Measurements from ENCODE around the gene ALDH1A2.

ALDH1A2 gene

GRCh38 chr15:57994221-57995049 lies 71.1 kb downstream of the ALDH1A2 start:
- TF ChIP-seq SIN3A (IDR thresholded peaks at IDR 0.05; ENCODE audit: borderline replicate concordance, insufficient read depth, low read length) (no peak), TAF1 (IDR thresholded peaks at IDR 0.05; ENCODE audit: borderline replicate concordance, insufficient read depth, low read length) (no peak), POLR2AphosphoS5 (IDR thresholded peaks at IDR 0.05; ENCODE audit: low read depth, low read length) (no peak), FOXP2 (optimal IDR thresholded peaks at IDR 0.05; ENCODE audit: borderline replicate concordance, extremely low read depth, extremely low read length, insufficient read depth) (no peak), REST (IDR thresholded peaks at IDR 0.05; ENCODE audit: insufficient read depth in 1 of 2, low read depth in 2 of 2, low read length in 2 of 2) (no peak)

DNA sequence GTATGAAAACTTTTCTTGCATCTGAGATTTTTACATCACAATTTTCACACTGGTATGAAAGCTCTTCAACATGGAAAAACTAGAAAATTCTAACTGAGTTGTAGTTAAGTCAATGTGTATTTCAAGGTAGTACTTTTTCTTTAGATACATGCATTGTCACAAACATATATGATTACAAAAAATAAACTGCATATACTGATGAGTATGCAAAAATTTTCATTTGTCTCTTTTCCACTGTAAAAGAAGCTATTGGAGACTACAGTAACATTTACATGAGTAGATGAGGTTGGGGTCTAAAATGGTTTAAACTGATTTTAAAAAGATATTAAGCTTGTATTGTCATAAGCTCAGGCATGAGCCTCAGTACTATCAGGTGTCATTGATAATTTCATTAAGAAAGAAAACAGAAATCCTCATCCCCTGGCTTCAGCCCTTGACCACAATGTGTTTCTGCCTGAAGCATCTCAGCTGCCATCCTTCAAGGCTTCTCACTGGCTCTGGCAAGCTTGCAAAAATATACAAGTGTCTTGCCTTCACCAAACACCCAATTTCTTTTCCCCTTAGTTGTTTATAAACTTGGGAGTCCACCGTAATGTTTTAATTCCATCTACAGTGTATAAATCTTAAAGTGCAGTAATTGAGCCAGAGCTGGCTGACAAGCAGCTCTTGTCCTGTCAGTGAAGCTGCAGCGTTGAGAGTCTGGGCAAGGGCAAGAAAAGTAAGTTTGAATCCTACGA lies 71.9 kb downstream of the ALDH1A2 start:
- peak; percentile 48; the same call in 1 of the 2 replicates for TF ChIP-seq SIN3A (IDR thresholded peaks at IDR 0.05; ENCODE audit: borderline replicate concordance, insufficient read depth, low read length)
- no peak for TF ChIP-seq FOXP2 (optimal IDR thresholded peaks at IDR 0.05; ENCODE audit: borderline replicate concordance, extremely low read depth, extremely low read length, insufficient read depth)
- TF ChIP-seq REST (IDR thresholded peaks at IDR 0.05; ENCODE audit: insufficient read depth in 1 of 2, low read depth in 2 of 2, low read length in 2 of 2): no peak

- TF ChIP-seq TAF1 (IDR thresholded peaks at IDR 0.05; ENCODE audit: borderline replicate concordance, insufficient read depth, low read length): no peak
- no peak for TF ChIP-seq REST (IDR thresholded peaks at IDR 0.05; ENCODE audit: insufficient read depth in 1 of 2, low read depth in 2 of 2, low read length in 2 of 2)
- TF ChIP-seq FOXP2 (optimal IDR thresholded peaks at IDR 0.05; ENCODE audit: borderline replicate concordance, extremely low read depth, extremely low read length, insufficient read depth): no peak
- TF ChIP-seq SIN3A (IDR thresholded peaks at IDR 0.05; ENCODE audit: borderline replicate concordance, insufficient read depth, low read length): no peak
- TF ChIP-seq POLR2AphosphoS5 (IDR thresholded peaks at IDR 0.05; ENCODE audit: low read depth, low read length): no peak
These were observed 72.7 kb downstream of the ALDH1A2 start for GRCh38 chr15:57992761-57993355.

GRCh38 chr15:57973534-57973933 lies 92.0 kb downstream of the ALDH1A2 start:
- no peak for TF ChIP-seq FOXP2 (optimal IDR thresholded peaks at IDR 0.05; ENCODE audit: borderline replicate concordance, extremely low read depth, extremely low read length, insufficient read depth)
- TF ChIP-seq POLR2AphosphoS5 (IDR thresholded peaks at IDR 0.05; ENCODE audit: low read depth, low read length): no peak
- no peak for TF ChIP-seq TAF1 (IDR thresholded peaks at IDR 0.05; ENCODE audit: borderline replicate concordance, insufficient read depth, low read length)
- TF ChIP-seq SIN3A (IDR thresholded peaks at IDR 0.05; ENCODE audit: borderline replicate concordance, insufficient read depth, low read length): no peak

DNA sequence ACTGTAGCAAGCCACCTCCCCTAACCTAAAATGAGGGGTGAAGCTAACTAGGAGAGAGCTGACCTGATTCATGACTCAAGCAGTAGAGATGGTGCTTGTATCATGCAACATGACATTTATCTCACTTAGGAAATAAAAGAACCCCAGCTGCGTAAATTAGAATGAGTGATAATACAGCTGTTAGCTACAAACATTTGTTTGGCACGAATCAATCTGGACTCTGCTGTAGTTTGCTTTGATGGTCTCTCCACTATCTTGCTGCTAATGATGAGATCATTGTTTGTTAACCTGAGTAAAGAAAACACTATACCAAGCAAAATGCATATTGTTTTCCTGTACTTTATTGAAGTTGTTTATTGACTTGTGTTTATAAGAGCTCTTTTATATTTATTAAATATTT lies 92.6 kb downstream of the ALDH1A2 start:
- no peak for TF ChIP-seq SIN3A (IDR thresholded peaks at IDR 0.05; ENCODE audit: borderline replicate concordance, insufficient read depth, low read length)
- no peak for TF ChIP-seq TAF1 (IDR thresholded peaks at IDR 0.05; ENCODE audit: borderline replicate concordance, insufficient read depth, low read length)
- no peak for TF ChIP-seq REST (IDR thresholded peaks at IDR 0.05; ENCODE audit: insufficient read depth in 1 of 2, low read depth in 2 of 2, low read length in 2 of 2)
- no peak for TF ChIP-seq POLR2AphosphoS5 (IDR thresholded peaks at IDR 0.05; ENCODE audit: low read depth, low read length)
- TF ChIP-seq FOXP2 (optimal IDR thresholded peaks at IDR 0.05; ENCODE audit: borderline replicate concordance, extremely low read depth, extremely low read length, insufficient read depth): no peak

All from PFSK-1 (cell line).